Neuronal stem cell (in vitro differentiated cells): ENCODE measurements around the gene OMA1.
A peak's percentile ranks its signal among the peaks of the same experiment; 100 is the strongest.

Source experiments
- DNase-seq: peaks from one replicate; pipeline ENCODE4 v3.0.0-alpha.2; 2013; ENCODE audit warnings: low spot score
- H2AFZ ChIP-seq: one replicate; pipeline ENCODE4 v1.6.1; 2013; ENCODE audit warnings: mild to moderate bottlenecking, low read length, inconsistent platforms
- H2AK5ac ChIP-seq: 2 replicates; pipeline ENCODE4 v1.6.1; 2013; ENCODE audit warnings: low read depth, mild to moderate bottlenecking, inconsistent platforms, low read length, moderate library complexity, mixed read lengths
- H2BK120ac ChIP-seq: 2 replicates; pipeline ENCODE4 v1.6.1; 2013; ENCODE audit warnings: low read depth, mild to moderate bottlenecking, inconsistent platforms, low read length, moderate library complexity, mixed read lengths
- H2BK12ac ChIP-seq: one replicate; pipeline ENCODE4 v1.6.1; 2013; ENCODE audit warnings: low read length, inconsistent platforms
- H2BK15ac ChIP-seq: 2 replicates; pipeline ENCODE4 v1.6.1; 2013; ENCODE audit warnings: mild to moderate bottlenecking, low read length, inconsistent platforms, mixed read lengths
- H2BK5ac ChIP-seq: one replicate; pipeline ENCODE4 v1.6.1; 2013; ENCODE audit warnings: inconsistent platforms, mild to moderate bottlenecking, low read length, moderate library complexity
- H3K14ac ChIP-seq: one replicate; pipeline ENCODE4 v1.6.1; 2013; ENCODE audit warnings: low read length, inconsistent platforms
- H3K18ac ChIP-seq: 2 replicates; pipeline ENCODE4 v1.6.1; 2013; ENCODE audit warnings: low read length, inconsistent platforms
- H3K23ac ChIP-seq: 2 replicates; pipeline ENCODE4 v1.6.1; 2013; ENCODE audit warnings: low read depth, mild to moderate bottlenecking, mixed read lengths, low read length, inconsistent platforms; ENCODE audit not compliant: poor library complexity
- H3K27ac ChIP-seq: replicated peaks from 3 replicates; pipeline ENCODE4 v1.5.1; 2013; ENCODE audit warnings: low read length, inconsistent platforms
- H3K27me3 ChIP-seq, 3 experiments: 2 replicates each; pipeline ENCODE4 v1.6.1; 2013; ENCODE audit warnings: low read length in 3 of 3, mild to moderate bottlenecking in 2 of 3, inconsistent platforms in 1 of 3, low read depth in 1 of 3, mixed read lengths in 1 of 3, moderate library complexity in 1 of 3; ENCODE audit not compliant: control insufficient read depth in 3 of 3, insufficient read depth in 3 of 3
- H3K36me3 ChIP-seq, 2 donors: replicated peaks in 1 of 2; 2 replicates each; pipeline ENCODE4 v1.6.1; 2013; ENCODE audit warnings: low read length in 2 of 2; ENCODE audit not compliant: control insufficient read depth in 2 of 2, insufficient read depth in 2 of 2
- H3K4ac ChIP-seq: 2 replicates; pipeline ENCODE4 v1.6.1; 2013; ENCODE audit warnings: inconsistent platforms, mild to moderate bottlenecking, low read length, moderate library complexity
- H3K4me1 ChIP-seq, 2 donors: 1 replicate in 1 of 2; 2 replicates in 1 of 2; pipeline ENCODE4 v1.6.1; 2013; ENCODE audit warnings: low read length in 2 of 2, low read depth in 1 of 2; ENCODE audit not compliant: control insufficient read depth in 2 of 2, insufficient read depth in 1 of 2
- H3K4me2 ChIP-seq: one replicate; pipeline ENCODE4 v1.6.1; 2013; ENCODE audit warnings: mild to moderate bottlenecking, low read length, inconsistent platforms; ENCODE audit not compliant: insufficient read depth, poor library complexity, severe bottlenecking
- H3K4me3 ChIP-seq, 2 donors: 2 replicates each; pipeline ENCODE4 v1.5.1; 2013; ENCODE audit warnings: low read length in 2 of 2, mild to moderate bottlenecking in 2 of 2, inconsistent platforms in 1 of 2, moderate library complexity in 1 of 2
- H3K79me1 ChIP-seq: one replicate; pipeline ENCODE4 v1.6.1; 2013; ENCODE audit warnings: low read depth, mild to moderate bottlenecking, inconsistent platforms, low read length, moderate library complexity
- H3K9ac ChIP-seq: one replicate; pipeline ENCODE4 v1.6.1; 2013; ENCODE audit warnings: mild to moderate bottlenecking, low read depth, low read length, inconsistent platforms; ENCODE audit not compliant: poor library complexity
- H3K9me3 ChIP-seq, 2 donors: replicated peaks in 1 of 2; 2 replicates each; pipeline versions ENCODE3 to v1.6.1; 2013; ENCODE audit warnings: low read length in 2 of 2, mild to moderate bottlenecking in 2 of 2, inconsistent platforms in 1 of 2, low read depth in 1 of 2, mixed read lengths in 1 of 2, moderate library complexity in 1 of 2; ENCODE audit not compliant: control insufficient read depth in 2 of 2, insufficient read depth in 1 of 2
- H4K8ac ChIP-seq: one replicate; pipeline ENCODE4 v1.6.1; 2013; ENCODE audit warnings: low read depth, mild to moderate bottlenecking, inconsistent platforms, low read length, moderate library complexity
- H4K91ac ChIP-seq: one replicate; pipeline ENCODE4 v1.6.1; 2013; ENCODE audit warnings: low read length, low read depth, mild to moderate bottlenecking, inconsistent platforms; ENCODE audit not compliant: poor library complexity
- WGBS, 2 donors: extraction: QIAGEN DNeasy Blood & Tissue Kit; methylation state at CpG; one replicate each; pipeline ENCODE4 v1.1.7; 2013; ENCODE audit warnings: missing lambda C conversion rate in 2 of 2, mixed read lengths in 1 of 2; ENCODE audit not compliant: insufficient read length in 2 of 2, insufficient replicate concordance in 1 of 2; ENCODE audit errors: extremely low coverage in 2 of 2; 5-methylcytosine and 5-hydroxymethylcytosine counted together

OMA1 gene

GRCh38 chr1:58468612-58469011 is 77.9 kb downstream of the OMA1 start:
- H3K27ac ChIP-seq, result no peak overlapping the region
- WGBS, 2 donors, result no CpG with 5 or more reads among the region's 5 CpGs
- H2AFZ ChIP-seq, result no peak overlapping the region
- no peak overlapping the region for H3K23ac ChIP-seq
- no peaks in the 10 kb centered on the region for H3K27me3 ChIP-seq
- H3K36me3 ChIP-seq, result peaks cover 0 to 3% of the 10 kb centered on the region in 2 donors
- H2BK12ac ChIP-seq, result no peak overlapping the region
- H3K14ac ChIP-seq, result no peak overlapping the region
- H3K4me2 ChIP-seq, result no peak overlapping the region
- no peak overlapping the region for H2AK5ac ChIP-seq
- no peak overlapping the region for H3K4me3 ChIP-seq
- H2BK5ac ChIP-seq, result no peak overlapping the region
- no peak overlapping the region for H3K18ac ChIP-seq
- no peak for DNase-seq
- no peaks in the 10 kb centered on the region for H3K79me1 ChIP-seq
- no peak overlapping the region for H4K8ac ChIP-seq
- H4K91ac ChIP-seq, result no peak overlapping the region
- no peaks in the 10 kb centered on the region for H3K9me3 ChIP-seq
- no peak overlapping the region for H2BK15ac ChIP-seq
- no peak overlapping the region for H3K4ac ChIP-seq
- no peak overlapping the region for H3K9ac ChIP-seq
- no peak overlapping the region for H2BK120ac ChIP-seq
- H3K4me1 ChIP-seq, result peaks cover 0 to 6% of the 10 kb centered on the region in 2 donors

GRCh38 chr1:58466630-58467241 is 79.8 kb downstream of the OMA1 start:
- Histone ChIP-seq H3K23ac (no peak overlapping the region), H3K18ac (no peak overlapping the region), H4K91ac (no peak overlapping the region), H2BK15ac (no peak overlapping the region), H4K8ac (no peak overlapping the region), H2BK5ac (no peak overlapping the region), H3K4me1 (peaks cover 3 to 6% of the 10 kb centered on the region in 2 donors), H3K27me3 (no peaks in the 10 kb centered on the region), H3K4ac (no peak overlapping the region), H3K27ac (no peak overlapping the region), H2AFZ (no peak overlapping the region), H3K4me2 (no peak overlapping the region), H3K14ac (no peak overlapping the region), H3K36me3 (peaks cover 0 to 3% of the 10 kb centered on the region in 2 donors), H2BK120ac (no peak overlapping the region), H3K79me1 (no peaks in the 10 kb centered on the region), H3K4me3 (no peak overlapping the region), H3K9me3 (no peaks in the 10 kb centered on the region), H2BK12ac (no peak overlapping the region), H3K9ac (no peak overlapping the region), H2AK5ac (no peak overlapping the region)
- no CpG with 5 or more reads among the region's 6 CpGs for WGBS, 2 donors
- DNase-seq, result no peak

DNA sequence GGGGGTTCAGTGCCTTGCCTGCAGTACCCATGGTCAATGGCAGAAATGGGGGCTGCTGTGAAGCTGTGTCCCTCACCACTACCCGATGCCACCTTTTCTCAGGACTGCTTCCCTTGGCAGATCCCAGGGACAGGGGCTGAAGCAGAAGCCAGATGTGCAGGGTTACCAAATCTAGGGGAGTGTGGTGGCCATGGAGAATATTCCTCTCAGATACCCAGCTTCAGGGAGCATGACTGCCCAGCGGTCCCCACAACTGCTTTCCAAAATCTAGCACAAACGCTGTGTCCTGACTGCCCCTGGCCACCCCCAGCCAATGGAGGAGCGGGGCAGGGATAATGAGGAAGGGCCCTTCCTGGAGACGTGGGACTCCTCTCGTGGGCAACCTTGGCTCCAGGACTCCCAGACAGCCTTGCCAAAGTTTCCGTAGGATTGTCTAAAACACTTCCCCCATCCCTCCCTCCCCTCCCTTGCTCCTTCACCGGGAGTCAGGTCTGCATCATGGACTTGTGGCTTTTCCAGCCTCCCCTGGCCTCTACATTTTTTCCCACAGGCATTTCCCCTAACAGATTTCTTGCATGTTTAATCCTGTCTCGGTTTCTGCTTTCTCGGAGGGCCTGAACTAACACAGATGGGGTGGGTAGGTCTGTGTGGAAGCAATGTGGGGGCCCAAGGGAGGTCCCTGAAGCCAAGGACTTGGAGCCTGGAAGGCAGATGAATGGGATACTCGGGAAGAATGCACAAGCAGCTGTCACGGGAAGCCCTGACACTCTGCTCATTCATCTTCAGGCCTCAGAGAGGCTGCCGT is 80.5 kb downstream of the OMA1 start:
- no peak for DNase-seq
- Histone ChIP-seq H3K36me3 (peaks cover 0 to 3% of the 10 kb centered on the region in 2 donors), H3K4me1 (peaks cover 3 to 6% of the 10 kb centered on the region in 2 donors)

GRCh38 chr1:58465176-58465575 is 81.3 kb downstream of the OMA1 start:
- H2BK120ac ChIP-seq, result no peak overlapping the region
- H4K91ac ChIP-seq, result no peak overlapping the region
- no peak overlapping the region for H2AK5ac ChIP-seq
- H3K23ac ChIP-seq, result no peak overlapping the region
- no peak overlapping the region for H3K18ac ChIP-seq
- H2BK15ac ChIP-seq, result no peak overlapping the region
- H3K27me3 ChIP-seq, result no peaks in the 10 kb centered on the region
- no peak overlapping the region for H4K8ac ChIP-seq
- H3K36me3 ChIP-seq, result peaks cover 0 to 3% of the 10 kb centered on the region in 2 donors
- no peak overlapping the region for H2AFZ ChIP-seq
- peaks cover 3 to 6% of the 10 kb centered on the region in 2 donors for H3K4me1 ChIP-seq
- H3K4me2 ChIP-seq, result no peak overlapping the region
- DNase-seq, result no peak
- H2BK12ac ChIP-seq, result no peak overlapping the region
- H3K4ac ChIP-seq, result no peak overlapping the region
- no peak overlapping the region for H2BK5ac ChIP-seq
- no peak overlapping the region for H3K14ac ChIP-seq
- H3K9ac ChIP-seq, result no peak overlapping the region
- H3K4me3 ChIP-seq, result no peak overlapping the region
- no CpG with 5 or more reads among the region's 6 CpGs for WGBS, 2 donors
- H3K79me1 ChIP-seq, result no peaks in the 10 kb centered on the region
- no peak overlapping the region for H3K27ac ChIP-seq
- H3K9me3 ChIP-seq, result no peaks in the 10 kb centered on the region

More for the DNA sequence above, 80.5 kb downstream of the OMA1 start:
- peak overlapping the region; percentile 3 for H2BK15ac ChIP-seq
- peak overlapping the region; percentile 62 for H3K18ac ChIP-seq
- no peaks in the 10 kb centered on the region for H3K27me3 ChIP-seq
- no peak overlapping the region for H3K4me2 ChIP-seq
- H2AK5ac ChIP-seq, result no peak overlapping the region
- no peak overlapping the region for H4K91ac ChIP-seq
- no peak overlapping the region for H3K4ac ChIP-seq
- H3K9ac ChIP-seq, result no peak overlapping the region
- no peaks in the 10 kb centered on the region for H3K79me1 ChIP-seq
- no peak overlapping the region for H3K23ac ChIP-seq
- H3K27ac ChIP-seq, result no peak overlapping the region
- no peak overlapping the region for H2AFZ ChIP-seq
- H3K9me3 ChIP-seq, result no peaks in the 10 kb centered on the region
- no peak overlapping the region for H2BK120ac ChIP-seq
- H3K4me3 ChIP-seq, result no peak overlapping the region
- no peak overlapping the region for H4K8ac ChIP-seq
- no CpG with 5 or more reads among the region's 13 CpGs for WGBS, 2 donors
- H3K14ac ChIP-seq, result no peak overlapping the region
- H2BK5ac ChIP-seq, result no peak overlapping the region
- no peak overlapping the region for H2BK12ac ChIP-seq
